GM10847 (cell line): Measurements from ENCODE around the gene FSD1L.

Source experiments
- POLR2A ChIP-seq: IDR thresholded peaks from 2 replicates; pipeline ENCODE4 v1.6.1; 2011; ENCODE audit not compliant: insufficient read length; ENCODE audit errors: extremely low read depth

Gene FSD1L

GRCh38 chr9:105452185-105452584, 4.4 kb downstream of the FSD1L start:
- no peak for TF ChIP-seq POLR2A

GRCh38 chr9:105455836-105456475, 8.1 kb downstream of the FSD1L start:
- no peak for TF ChIP-seq POLR2A

- no peak for TF ChIP-seq POLR2A
Observed at GRCh38 chr9:105457560-105458294, 9.9 kb downstream of the FSD1L start.

GRCh38 chr9:105458404-105458803, 10.6 kb downstream of the FSD1L start:
- no peak for TF ChIP-seq POLR2A

GRCh38 chr9:105459336-105459735, 11.5 kb downstream of the FSD1L start:
- TF ChIP-seq POLR2A = no peak

GRCh38 chr9:105466898-105467455, 19.1 kb downstream of the FSD1L start:
- TF ChIP-seq POLR2A = no peak

GRCh38 chr9:105468875-105469274, 21.0 kb downstream of the FSD1L start:
- TF ChIP-seq POLR2A = no peak

GRCh38 chr9:105473221-105473620, 25.4 kb downstream of the FSD1L start:
- TF ChIP-seq POLR2A = no peak

- no peak for TF ChIP-seq POLR2A
Observed at GRCh38 chr9:105475302-105475701, 27.5 kb downstream of the FSD1L start.

GRCh38 chr9:105479846-105480245, 32.0 kb downstream of the FSD1L start:
- no peak for TF ChIP-seq POLR2A

- no peak for TF ChIP-seq POLR2A
Observed at GRCh38 chr9:105483618-105484017, 35.8 kb downstream of the FSD1L start.

GRCh38 chr9:105484226-105484625, 36.4 kb downstream of the FSD1L start:
- no peak for TF ChIP-seq POLR2A

- TF ChIP-seq POLR2A = no peak
Observed at GRCh38 chr9:105485131-105485530, 37.3 kb downstream of the FSD1L start.

- no peak for TF ChIP-seq POLR2A
Observed at GRCh38 chr9:105496826-105497225, 49.0 kb downstream of the FSD1L start.

GRCh38 chr9:105497704-105498103, 49.9 kb downstream of the FSD1L start:
- no peak for TF ChIP-seq POLR2A

GRCh38 chr9:105500108-105500766, 52.4 kb downstream of the FSD1L start:
- TF ChIP-seq POLR2A = no peak

GRCh38 chr9:105501414-105501813, 53.6 kb downstream of the FSD1L start:
- no peak for TF ChIP-seq POLR2A

GRCh38 chr9:105502276-105502675, 54.4 kb downstream of the FSD1L start:
- TF ChIP-seq POLR2A = no peak
